Activated naive CD4-positive, alpha-beta T cell treated with anti-CD3 and anti-CD28 coated beads, Interleukin-2, amount 10 ng/mL, durations not matched to agents 7 days and 5 days (primary cell): ENCODE data around the gene IL17REL.

Experiments used
- CTCF ChIA-PET: fragments of 350-600 bp; sonication (Branson Sonifier 250); formaldehyde crosslinking; loops from one replicate; lab custom pipeline; 2021; ENCODE audit warnings: antibody characterized with exemption; lab: Charles Lee
- DNase-seq: peaks from one replicate; pipeline ENCODE4 v3.0.0-alpha.2; 2020
- H3K27ac Mint-ChIP-seq: one replicate; pipeline ENCODE4 v1.8.0; 2021; ENCODE audit warnings: mild to moderate bottlenecking, moderate library complexity, mixed read lengths
- H3K27me3 Mint-ChIP-seq: one replicate; pipeline ENCODE4 v1.8.0; 2021; ENCODE audit warnings: mild to moderate bottlenecking, mixed read lengths
- H3K36me3 Mint-ChIP-seq: one replicate; pipeline ENCODE4 v1.8.0; 2021; ENCODE audit warnings: mixed read lengths
- H3K4me1 Mint-ChIP-seq: one replicate; pipeline ENCODE4 v1.8.0; 2021; ENCODE audit warnings: mixed read lengths
- H3K4me3 Mint-ChIP-seq: one replicate; pipeline ENCODE4 v1.8.0; 2021; ENCODE audit warnings: mild to moderate bottlenecking, moderate library complexity, mixed read lengths
- H3K9me3 Mint-ChIP-seq: one replicate; pipeline ENCODE4 v1.8.0; 2021; ENCODE audit warnings: mixed read lengths

Gene IL17REL

GRCh38 chr22:49955581-49956417 lies 56.8 kb downstream of the IL17REL start:
- DNase-seq, result no peak
- Mint-ChIP-seq H3K4me1 (peaks cover 11% of the 10 kb centered on the region), H3K9me3 (no peaks in the 10 kb centered on the region), H3K27me3 (no peaks in the 10 kb centered on the region), H3K36me3 (no peaks in the 10 kb centered on the region), H3K27ac (no peak overlapping the region), H3K4me3 (no peak overlapping the region)
- CTCF ChIA-PET, result no interaction called here

GRCh38 chr22:49954991-49955580 lies 57.5 kb downstream of the IL17REL start:
- Mint-ChIP-seq H3K27me3 (no peaks in the 10 kb centered on the region), H3K4me3 (no peak overlapping the region), H3K9me3 (no peaks in the 10 kb centered on the region), H3K36me3 (no peaks in the 10 kb centered on the region), H3K4me1 (peaks cover 11% of the 10 kb centered on the region), H3K27ac (no peak overlapping the region)
- CTCF ChIA-PET, result no interaction called here
- DNase-seq, result no peak

- H3K27me3 Mint-ChIP-seq, result no peaks in the 10 kb centered on the region
- H3K4me3 Mint-ChIP-seq, result no peak overlapping the region
- CTCF ChIA-PET, result no interaction called here
- DNase-seq, result no peak
- no peaks in the 10 kb centered on the region for H3K36me3 Mint-ChIP-seq
- H3K4me1 Mint-ChIP-seq, result peaks cover 7% of the 10 kb centered on the region
- no peaks in the 10 kb centered on the region for H3K9me3 Mint-ChIP-seq
- no peak overlapping the region for H3K27ac Mint-ChIP-seq
Observed at GRCh38 chr22:49954354-49954753, 58.2 kb downstream of the IL17REL start.

- H3K9me3 Mint-ChIP-seq, result no peaks in the 10 kb centered on the region
- H3K36me3 Mint-ChIP-seq, result no peaks in the 10 kb centered on the region
- no peaks in the 10 kb centered on the region for H3K27me3 Mint-ChIP-seq
- no peak overlapping the region for H3K4me3 Mint-ChIP-seq
- DNase-seq, result no peak
- CTCF ChIA-PET, result no interaction called here
- no peak overlapping the region for H3K27ac Mint-ChIP-seq
- H3K4me1 Mint-ChIP-seq, result peaks cover 2% of the 10 kb centered on the region
Observed at GRCh38 chr22:49953680-49954344, 58.8 kb downstream of the IL17REL start.

- no peaks in the 10 kb centered on the region for H3K9me3 Mint-ChIP-seq
- CTCF ChIA-PET, result no interaction called here
- H3K36me3 Mint-ChIP-seq, result no peaks in the 10 kb centered on the region
- H3K27me3 Mint-ChIP-seq, result no peaks in the 10 kb centered on the region
- no peak overlapping the region for H3K27ac Mint-ChIP-seq
- H3K4me3 Mint-ChIP-seq, result no peak overlapping the region
- DNase-seq, result no peak
- peaks cover 2% of the 10 kb centered on the region for H3K4me1 Mint-ChIP-seq
Observed at GRCh38 chr22:49953027-49953679, 59.4 kb downstream of the IL17REL start.

GRCh38 chr22:49951986-49952896 lies 60.3 kb downstream of the IL17REL start:
- H3K4me1 Mint-ChIP-seq, result peaks cover 2% of the 10 kb centered on the region
- no peaks in the 10 kb centered on the region for H3K27me3 Mint-ChIP-seq
- H3K4me3 Mint-ChIP-seq, result no peak overlapping the region
- no peak overlapping the region for H3K27ac Mint-ChIP-seq
- H3K9me3 Mint-ChIP-seq, result no peaks in the 10 kb centered on the region
- no peak for DNase-seq
- CTCF ChIA-PET, result interaction anchor here (0.7 kb wide), 1 partner anchor 25 kb away, joined by 3 read pairs; no protein-coding TSS in a partner anchor
- no peaks in the 10 kb centered on the region for H3K36me3 Mint-ChIP-seq

- Mint-ChIP-seq H3K36me3 (no peaks in the 10 kb centered on the region), H3K27ac (no peak overlapping the region), H3K4me1 (peaks cover 2% of the 10 kb centered on the region), H3K9me3 (no peaks in the 10 kb centered on the region), H3K4me3 (no peak overlapping the region), H3K27me3 (no peaks in the 10 kb centered on the region)
- CTCF ChIA-PET, result interaction anchor here (0.7 kb wide), 1 partner anchor 24 kb away, joined by 3 read pairs; no protein-coding TSS in a partner anchor
- DNase-seq, result no peak
Observed at GRCh38 chr22:49951678-49951985, 60.9 kb downstream of the IL17REL start.

GRCh38 chr22:49951000-49951677 lies 61.4 kb downstream of the IL17REL start:
- Mint-ChIP-seq H3K4me3 (no peak overlapping the region), H3K36me3 (no peaks in the 10 kb centered on the region), H3K27ac (no peak overlapping the region), H3K4me1 (peaks cover 7% of the 10 kb centered on the region), H3K9me3 (no peaks in the 10 kb centered on the region), H3K27me3 (no peaks in the 10 kb centered on the region)
- no peak for DNase-seq
- CTCF ChIA-PET, result interaction anchor here (0.7 kb wide), 1 partner anchor 24 kb away, joined by 3 read pairs; no protein-coding TSS in a partner anchor

GRCh38 chr22:49950396-49950994 lies 62.1 kb downstream of the IL17REL start:
- Mint-ChIP-seq H3K9me3 (peaks cover 3% of the 10 kb centered on the region), H3K4me1 (peaks cover 14% of the 10 kb centered on the region), H3K27me3 (no peaks in the 10 kb centered on the region), H3K36me3 (peaks cover 2% of the 10 kb centered on the region), H3K4me3 (no peak overlapping the region), H3K27ac (no peak overlapping the region)
- no peak for DNase-seq
- CTCF ChIA-PET, result no interaction called here

- CTCF ChIA-PET, result no interaction called here
- Mint-ChIP-seq H3K27ac (no peak overlapping the region), H3K27me3 (no peaks in the 10 kb centered on the region), H3K4me3 (no peak overlapping the region), H3K36me3 (peaks cover 2% of the 10 kb centered on the region), H3K9me3 (peaks cover 3% of the 10 kb centered on the region), H3K4me1 (peaks cover 19% of the 10 kb centered on the region)
- DNase-seq, result no peak
Observed at GRCh38 chr22:49949914-49950292, 62.7 kb downstream of the IL17REL start.

- Mint-ChIP-seq H3K4me3 (no peak overlapping the region), H3K27me3 (no peaks in the 10 kb centered on the region), H3K9me3 (peaks cover 3% of the 10 kb centered on the region), H3K36me3 (peaks cover 2% of the 10 kb centered on the region), H3K27ac (no peak overlapping the region), H3K4me1 (peaks cover 19% of the 10 kb centered on the region)
- CTCF ChIA-PET, result no interaction called here
- no peak for DNase-seq
Observed at GRCh38 chr22:49948958-49949913, 63.3 kb downstream of the IL17REL start.
